Endothelial cell of umbilical vein (primary cell): ENCODE results near the gene RIMBP2. TPM values are rescaled to one million over a fixed set of nuclear protein-coding genes. Genes with fewer than 3 reads are reported as not detected.

Experiments used
- BruUV-seq: library from RNA; stranded (reverse); fragments of 400-500 nt; replicated peaks from 2 replicates; lab custom pipeline; 2021; lab: Mats Ljungman, UMichigan
- CTCF ChIA-PET: fragments of 300-600, 350-600 bp; sonication (Branson Sonifier 250); formaldehyde crosslinking; loops from one replicate; lab custom pipeline; 2021; ENCODE audit warnings: antibody characterized with exemption, inconsistent platforms; lab: Charles Lee
- POLR2A ChIA-PET: fragments of 300-600, 350-600 bp; sonication (Branson Sonifier 250); formaldehyde crosslinking; loops from one replicate; lab custom pipeline; 2021; ENCODE audit warnings: antibody characterized with exemption, inconsistent platforms; lab: Charles Lee
- DNase-seq: peaks from one replicate; pipeline ENCODE4 v3.0.0-alpha.2; 2011; ENCODE audit warnings: low read depth, low spot score
- FAIRE-seq: peaks from 2 replicates; lab custom pipeline; 2011; peaks lifted over from hg19 to GRCh38; lab: Jason Lieb, UNC
- H2AFZ ChIP-seq: 2 replicates; pipeline ENCODE4 v1.6.0; 2012; ENCODE audit warnings: low read depth, low read length, control low read depth, inconsistent platforms
- H3K27ac ChIP-seq: 2 replicates; pipeline ENCODE4 v1.5.1; 2011; ENCODE audit warnings: low read depth, mild to moderate bottlenecking, control low read depth, low read length, moderate library complexity; ENCODE audit not compliant: insufficient read depth
- H3K27me3 ChIP-seq, 2 experiments: 2 replicates each; pipeline versions ENCODE4 v1.6.0 to v1.6.1; 2011; ENCODE audit warnings: low read length in 2 of 2, mixed read lengths in 1 of 2; ENCODE audit not compliant: control insufficient read depth in 2 of 2, insufficient read depth in 2 of 2
- H3K36me3 ChIP-seq, 2 experiments: 2 replicates in 1 of 2; 3 replicates in 1 of 2; pipeline ENCODE4 v1.5.1; 2011; ENCODE audit warnings: low read length in 2 of 2, mild to moderate bottlenecking in 1 of 2, moderate library complexity in 1 of 2; ENCODE audit not compliant: control insufficient read depth in 2 of 2, insufficient read depth in 2 of 2; ENCODE audit errors: extremely low read depth in 1 of 2
- H3K4me1 ChIP-seq: 3 replicates; pipeline ENCODE4 v1.5.1; 2011; ENCODE audit warnings: mild to moderate bottlenecking, low read length; ENCODE audit not compliant: control insufficient read depth, insufficient read depth; ENCODE audit errors: extremely low read depth
- H3K4me2 ChIP-seq: 2 replicates; pipeline ENCODE4 v1.6.1; 2011; ENCODE audit warnings: low read length, control low read depth, mixed read lengths; ENCODE audit not compliant: insufficient read depth
- H3K4me3 ChIP-seq, 3 experiments: fragments of 200-600 bp in 1 of 3; sonication (generic), shearing (Covaris generic) in 1 of 3; replicated peaks in 1 of 3; 2 replicates each; pipeline ENCODE4 v1.5.1; 2011 to 2016; ENCODE audit warnings: control low read depth in 3 of 3, low read length in 3 of 3, mild to moderate bottlenecking in 2 of 3, inconsistent platforms in 1 of 3, low read depth in 1 of 3, moderate library complexity in 1 of 3; ENCODE audit not compliant: insufficient read depth in 1 of 3
- H3K79me2 ChIP-seq: 2 replicates; pipeline ENCODE4 v1.6.0; 2012; ENCODE audit warnings: low read length, inconsistent platforms; ENCODE audit not compliant: control insufficient read depth, insufficient read depth
- H3K9ac ChIP-seq: replicated peaks from 2 replicates; pipeline ENCODE3; 2011; ENCODE audit warnings: low read length, control low read depth; ENCODE audit not compliant: insufficient read depth; ENCODE audit errors: extremely low read depth
- H3K9me1 ChIP-seq: replicated peaks from 3 replicates; pipeline ENCODE4 v1.6.0; 2011; ENCODE audit warnings: mild to moderate bottlenecking, low read length; ENCODE audit not compliant: control insufficient read depth, insufficient read depth; ENCODE audit errors: extremely low read depth
- H3K9me3 ChIP-seq: replicated peaks from 2 replicates; pipeline ENCODE4 v1.5.1; 2012; ENCODE audit warnings: low read length, inconsistent platforms; ENCODE audit not compliant: control insufficient read depth, insufficient read depth
- H4K20me1 ChIP-seq: replicated peaks from 2 replicates; pipeline ENCODE3; 2011; ENCODE audit warnings: mild to moderate bottlenecking, low read length; ENCODE audit not compliant: control insufficient read depth, insufficient read depth; ENCODE audit errors: extremely low read depth
- GATA2 ChIP-seq: IDR thresholded peaks from 2 replicates; pipeline ENCODE4 v1.7.0; 2011; ENCODE audit warnings: low read depth, mild to moderate bottlenecking, moderate library complexity, mixed read lengths, low read length; ENCODE audit not compliant: insufficient read length, insufficient read depth
- POLR2A ChIP-seq: IDR thresholded peaks from 2 replicates; pipeline ENCODE4 v1.6.1; 2012; ENCODE audit warnings: low read depth, mild to moderate bottlenecking, control low read depth, low read length
- POLR2AphosphoS5 ChIP-seq: IDR thresholded peaks from 2 replicates; pipeline ENCODE4 v1.6.1; 2012; ENCODE audit warnings: low read depth, mild to moderate bottlenecking, control low read depth, low read length, moderate library complexity; ENCODE audit not compliant: insufficient read depth
- dilution Hi-C: fragments of 300-500 bp; cut with MboI; formaldehyde crosslinking; loops from one replicate; pipeline ENCODE4 v1.15.0; 2019; ENCODE audit warnings: low sequenced_read_pairs; ENCODE audit not compliant: extremely low pct_ligation_motif_present
- intact Hi-C: fragments of 100-400 bp; cut with micrococcal nuclease; formaldehyde crosslinking; loops from one replicate; pipeline ENCODE4 v1.10.0; 2022
- polyA plus RNA-seq, 4 experiments: library from polyadenylated mRNA; depleted of rRNA in 3 of 4; stranded (reverse) in 3 of 4; unstranded in 1 of 4; fragments of >200 nt; gene quantifications; 2 replicates each; pipeline versions ENCODE4 v1.2.1 to v1.2.3, GENCODE V29; 2011 to 2012; ENCODE audit warnings: missing spikeins in 1 of 4
- total RNA-seq: library from RNA; stranded (reverse); gene quantifications from 2 replicates; pipeline ENCODE4 v1.2.3, GENCODE V29; 2021
- TF ChIP-seq, protein P1 (sequence below): IDR thresholded peaks from 2 replicates; pipeline ENCODE4 v1.6.1; 2011; ENCODE audit not compliant: insufficient read depth, insufficient read length

The RIMBP2 gene
- total and polyA plus RNA-seq, 2 donors (not counting 3 experiments of a cell fraction or from before 2014, with no cell fraction given): 0.04 TPM; not detected in 1

DNA sequence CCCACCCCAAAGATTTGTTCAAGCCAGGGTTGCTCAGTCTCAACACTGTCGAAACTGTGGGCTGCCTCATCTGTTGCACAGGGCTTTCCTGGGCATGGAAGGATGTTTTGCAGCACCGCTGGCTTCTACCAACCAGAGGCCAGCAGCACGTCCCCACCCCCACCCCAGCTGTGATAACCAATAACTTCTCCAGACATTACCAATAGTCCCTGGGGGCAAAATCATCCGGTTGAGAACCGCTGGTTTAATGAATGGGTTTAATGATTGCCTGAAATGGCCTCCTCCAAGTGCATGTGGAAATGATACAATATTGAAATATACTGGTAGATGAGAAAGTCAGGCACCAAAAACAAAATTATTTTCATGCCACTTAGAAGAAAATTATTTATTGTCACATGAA, 44.5 kb downstream of the RIMBP2 start:
- H3K79me2 ChIP-seq: no peaks in the 10 kb centered on the region
- CTCF ChIA-PET: no interaction called here
- no TSS peak for BruUV-seq
- no peak overlapping the region for H2AFZ ChIP-seq
- H4K20me1 ChIP-seq: no peaks in the 10 kb centered on the region
- H3K27ac ChIP-seq: no peak overlapping the region
- H3K9me3 ChIP-seq: peaks cover 7% of the 10 kb centered on the region
- no peaks in the 10 kb centered on the region for H3K36me3 ChIP-seq
- H3K4me1 ChIP-seq: no peaks in the 10 kb centered on the region
- FAIRE-seq: no peak
- intact Hi-C loops: no loop called here
- POLR2A ChIA-PET: no interaction called here
- no peak overlapping the region for H3K4me3 ChIP-seq
- H3K4me2 ChIP-seq: no peak overlapping the region
- no peak for DNase-seq
- H3K9me1 ChIP-seq: no peaks in the 10 kb centered on the region
- dilution Hi-C loops: no loop called here
- no peaks in the 10 kb centered on the region for H3K27me3 ChIP-seq
- no peak overlapping the region for H3K9ac ChIP-seq
- TF ChIP-seq, protein P1, sequence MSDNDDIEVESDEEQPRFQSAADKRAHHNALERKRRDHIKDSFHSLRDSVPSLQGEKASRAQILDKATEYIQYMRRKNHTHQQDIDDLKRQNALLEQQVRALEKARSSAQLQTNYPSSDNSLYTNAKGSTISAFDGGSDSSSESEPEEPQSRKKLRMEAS: no peak
- TF ChIP-seq POLR2A: no peak
- no peak for TF ChIP-seq POLR2AphosphoS5
- no peak for TF ChIP-seq GATA2

DNA sequence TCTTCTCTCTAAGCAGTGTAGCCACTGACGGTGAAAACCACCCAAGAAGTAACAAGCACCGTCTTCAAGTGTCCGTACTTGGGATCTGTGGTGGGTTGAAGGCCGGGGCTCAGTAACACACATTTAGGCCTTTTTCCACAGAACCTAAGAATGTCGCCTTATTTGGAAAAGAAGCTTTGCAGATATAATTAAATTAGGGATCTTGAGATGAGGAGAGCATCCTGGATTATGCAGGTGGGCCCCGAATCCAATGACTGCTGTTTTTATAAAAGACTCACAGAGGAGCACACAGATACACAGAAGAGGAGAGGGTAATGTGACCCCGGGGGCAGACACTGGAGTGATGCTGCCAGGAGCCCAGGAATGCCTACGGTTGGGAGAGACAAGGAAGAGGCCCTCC, 46.3 kb downstream of the RIMBP2 start:
- Histone ChIP-seq H2AFZ (no peak overlapping the region), H3K9ac (no peak overlapping the region), H4K20me1 (no peaks in the 10 kb centered on the region), H3K27me3 (no peaks in the 10 kb centered on the region), H3K27ac (no peak overlapping the region), H3K9me1 (no peaks in the 10 kb centered on the region), H3K79me2 (no peaks in the 10 kb centered on the region), H3K9me3 (peaks cover 4% of the 10 kb centered on the region), H3K4me1 (no peaks in the 10 kb centered on the region), H3K36me3 (no peaks in the 10 kb centered on the region), H3K4me2 (no peak overlapping the region), H3K4me3 (no peak overlapping the region)
- intact Hi-C loops (no loop called here), dilution Hi-C loops (no loop called here)
- no TSS peak for BruUV-seq
- TF ChIP-seq, protein P1: no peak
- FAIRE-seq: no peak
- CTCF ChIA-PET: no interaction called here
- no peak for DNase-seq
- POLR2A ChIA-PET: no interaction called here
